CD4-positive, alpha-beta T cell treated with Interleukin-12 subunit alpha and Interleukin-12 subunit beta, for 1 hour (primary cell): Measurements from ENCODE around the gene ARIH2.
A peak's percentile ranks its signal among the peaks of the same experiment; 100 is the strongest.

ENCODE experiments used
- DNase-seq: peaks from one replicate; pipeline ENCODE4 v3.0.0-alpha.2; 2020

The ARIH2 gene

DNA sequence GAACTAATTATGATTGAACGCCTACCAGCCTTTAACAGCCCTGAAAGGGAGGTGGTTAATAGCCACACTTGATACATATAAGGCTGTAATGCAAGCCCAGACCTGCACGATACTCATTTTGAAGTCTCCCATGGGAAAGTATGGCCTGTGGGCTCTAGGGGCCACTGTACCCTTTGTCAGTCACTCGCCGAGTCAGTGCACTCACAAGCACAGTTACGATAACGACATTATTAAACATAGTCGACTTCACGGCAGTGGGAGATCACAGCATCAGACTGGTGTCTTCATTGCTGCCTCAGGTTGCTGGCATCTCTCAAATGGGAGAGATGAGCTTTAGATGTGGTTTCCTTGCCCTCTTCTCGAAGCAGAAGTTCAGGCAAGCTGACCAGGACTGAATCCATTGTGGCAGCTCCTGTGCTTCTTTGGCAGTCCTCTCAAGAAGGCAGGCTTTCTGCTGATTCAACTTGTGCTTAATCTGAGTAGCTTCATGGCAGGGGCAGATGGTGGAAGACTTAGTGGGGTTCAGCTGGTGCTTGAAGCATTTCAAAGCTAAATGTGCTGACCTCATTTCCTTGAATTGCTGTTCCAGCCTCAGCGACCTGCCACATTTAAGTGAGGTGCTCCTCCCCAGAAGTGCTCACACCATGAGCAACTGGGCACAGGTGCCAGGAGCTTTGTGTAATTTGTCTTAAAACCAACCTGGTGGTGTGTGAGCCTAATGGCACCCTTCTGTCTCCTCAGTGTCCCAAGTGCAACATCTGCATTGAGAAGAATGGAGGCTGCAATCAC lies 55.6 kb downstream of the ARIH2 start:
- no peak for DNase-seq

DNA sequence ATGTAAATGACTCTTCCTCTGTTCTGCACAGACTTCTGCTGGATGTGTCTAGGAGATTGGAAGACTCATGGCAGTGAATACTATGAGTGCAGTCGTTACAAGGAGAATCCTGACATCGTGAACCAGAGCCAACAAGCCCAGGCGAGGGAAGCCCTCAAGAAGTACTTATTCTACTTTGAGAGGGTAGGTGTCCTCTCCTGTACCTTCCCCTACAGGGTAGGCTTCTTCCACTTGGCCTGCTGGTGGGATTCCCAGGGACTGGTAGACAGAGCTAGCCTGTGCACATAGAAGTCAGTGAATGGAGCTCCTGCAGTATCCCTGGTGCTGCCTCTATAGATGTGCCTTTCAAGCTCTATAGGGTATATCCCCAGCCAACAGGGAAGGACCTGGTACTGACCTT lies 60.8 kb downstream of the ARIH2 start:
- no peak for DNase-seq

DNA sequence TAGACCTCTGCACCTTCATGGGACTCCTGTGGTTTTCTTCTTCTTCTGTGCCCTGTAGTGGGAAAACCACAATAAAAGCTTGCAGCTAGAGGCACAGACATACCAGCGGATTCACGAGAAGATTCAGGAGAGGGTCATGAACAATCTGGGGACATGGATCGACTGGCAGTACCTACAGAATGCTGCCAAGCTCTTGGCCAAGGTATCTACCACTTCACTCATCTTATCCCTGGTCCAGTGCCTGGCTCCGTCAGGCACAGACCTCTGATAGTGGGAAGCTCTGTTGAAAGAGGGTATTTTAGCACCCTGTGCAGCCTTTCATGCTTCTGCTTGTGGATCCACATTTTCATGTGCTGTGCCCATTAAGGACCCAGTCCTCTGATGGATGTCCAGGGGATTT lies 61.7 kb downstream of the ARIH2 start:
- no peak for DNase-seq

DNA sequence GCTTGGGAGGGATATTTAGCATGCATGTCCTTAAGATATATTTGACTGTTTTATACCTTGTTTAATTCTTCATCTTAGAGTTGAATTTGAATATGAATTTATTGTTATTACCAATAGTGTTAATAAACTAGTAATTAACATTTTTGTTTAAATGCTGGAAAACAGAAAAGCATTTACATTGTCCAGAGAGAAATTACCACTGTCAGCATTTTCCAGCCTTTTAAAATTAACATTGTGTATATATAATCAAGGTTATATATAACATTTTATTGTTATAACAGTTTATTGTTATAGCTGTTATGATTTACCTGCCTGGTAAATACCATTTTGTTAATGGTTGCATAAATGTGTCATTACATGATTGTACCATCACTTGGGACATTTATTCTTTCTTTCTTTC lies 63.4 kb downstream of the ARIH2 start:
- DNase-seq: no peak

DNA sequence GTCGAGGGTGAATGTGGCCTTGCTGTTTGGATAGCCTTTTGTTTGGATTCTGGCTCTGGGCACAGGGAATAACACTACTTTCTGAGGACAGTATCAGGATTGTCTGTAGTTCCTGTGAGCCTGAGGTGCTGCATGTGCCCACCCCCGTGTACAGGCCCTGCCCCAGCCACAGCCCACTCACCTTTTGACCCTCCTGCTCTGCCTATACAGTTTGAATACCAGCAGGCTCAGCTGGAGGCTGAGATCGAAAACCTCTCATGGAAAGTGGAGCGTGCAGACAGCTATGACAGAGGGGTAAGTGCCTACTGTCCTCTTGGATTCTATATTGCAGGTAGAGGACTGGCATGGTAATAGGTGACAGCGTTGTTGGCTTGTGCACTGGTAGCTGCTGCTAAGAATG lies 64.0 kb downstream of the ARIH2 start:
- no peak for DNase-seq

DNA sequence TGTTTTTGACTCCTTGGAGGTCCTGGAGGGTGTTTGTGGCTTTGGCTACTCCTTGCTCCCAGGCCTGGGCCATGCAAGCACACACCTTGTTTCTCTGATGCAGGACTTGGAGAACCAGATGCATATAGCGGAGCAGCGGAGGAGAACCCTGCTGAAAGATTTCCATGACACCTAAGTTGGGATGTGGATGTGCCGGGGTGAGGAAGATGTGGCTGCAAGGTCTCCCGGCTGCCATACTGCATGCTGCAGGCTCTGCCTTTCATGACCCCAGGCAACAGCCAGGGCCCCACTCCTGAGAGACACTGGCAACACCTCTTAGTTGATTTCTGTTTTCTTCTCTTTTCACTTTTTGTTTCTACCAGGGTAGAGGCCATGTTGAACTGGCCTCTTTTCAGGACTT lies 64.5 kb downstream of the ARIH2 start:
- no peak for DNase-seq

DNA sequence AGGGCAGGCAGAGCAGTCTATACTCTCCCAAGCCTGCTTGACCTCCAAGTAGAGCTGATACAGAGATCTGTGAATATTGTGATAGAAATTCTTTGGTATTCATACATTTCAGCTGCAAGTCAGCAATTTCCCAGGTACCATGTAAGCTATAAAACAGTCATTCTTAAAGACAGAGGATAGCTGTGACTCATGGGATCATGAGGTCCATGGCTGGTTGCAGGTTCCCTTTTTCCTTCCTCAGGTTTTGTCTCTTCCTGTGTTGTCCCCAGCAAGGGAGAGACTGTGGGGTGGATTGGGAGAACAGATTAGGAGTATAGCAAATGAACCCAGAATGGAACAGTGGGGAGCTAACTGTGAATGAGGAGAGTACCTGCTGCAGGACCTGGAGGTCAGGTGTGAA lies 66.0 kb downstream of the ARIH2 start:
- no peak for DNase-seq

DNA sequence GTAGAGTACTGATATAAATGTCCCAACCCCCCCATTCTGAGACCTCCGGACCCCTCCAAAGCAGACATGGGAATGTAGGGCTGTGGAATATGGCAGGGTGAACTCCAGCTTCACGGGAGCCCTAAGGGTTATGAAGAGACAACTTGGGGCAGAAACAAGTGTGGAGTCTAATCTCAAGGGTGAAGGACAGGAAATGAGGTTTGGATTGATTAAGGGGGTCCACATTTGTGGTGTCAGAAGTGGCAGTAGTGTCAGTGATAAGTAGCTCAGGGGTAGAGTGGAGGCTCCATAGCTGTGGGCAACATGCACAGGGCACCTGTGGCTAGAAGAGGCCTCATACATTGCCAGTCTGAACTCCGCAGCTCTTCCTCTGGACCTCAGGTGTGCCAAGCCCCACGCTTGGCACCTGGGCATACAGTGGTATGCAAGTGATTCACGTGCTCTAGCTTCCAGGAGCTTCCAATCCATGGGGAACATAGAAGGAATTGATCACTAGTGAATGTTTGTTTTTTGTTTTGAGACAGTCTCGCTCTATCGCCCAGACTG lies 67.3 kb downstream of the ARIH2 start:
- DNase-seq: no peak

DNA sequence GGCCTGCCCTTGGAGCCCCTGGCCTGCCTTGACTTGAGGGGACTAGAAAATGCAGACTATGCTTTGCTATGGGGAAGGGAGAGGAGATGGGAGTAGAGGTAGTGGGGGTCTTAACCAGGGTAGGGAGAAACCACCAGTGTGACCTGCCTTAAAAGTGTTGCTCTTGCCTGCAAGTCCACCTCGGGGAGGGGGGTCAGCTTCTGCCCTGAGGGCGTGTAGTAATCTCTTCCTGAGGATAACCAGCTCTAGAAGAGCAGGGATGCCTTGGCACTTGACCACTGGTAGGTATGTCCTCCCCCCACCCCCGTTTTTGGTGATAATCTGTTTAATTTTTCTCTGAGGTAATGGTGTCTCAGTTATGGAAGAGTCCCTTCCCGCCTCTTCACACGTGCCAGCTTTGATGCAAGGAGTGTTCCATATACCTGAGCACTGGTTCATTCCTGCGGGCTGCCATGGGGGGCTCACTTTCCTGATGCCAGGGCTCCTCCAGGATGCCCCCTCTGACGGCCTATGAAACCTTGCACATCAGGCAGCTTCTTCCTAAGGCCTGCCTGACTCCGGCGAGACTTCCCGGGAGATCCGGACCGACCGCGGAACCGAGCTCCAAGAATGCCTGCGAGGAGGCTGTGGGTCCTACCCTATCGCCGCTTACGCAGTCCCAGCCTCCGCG lies 70.6 kb downstream of the ARIH2 start:
- no peak for DNase-seq

DNA sequence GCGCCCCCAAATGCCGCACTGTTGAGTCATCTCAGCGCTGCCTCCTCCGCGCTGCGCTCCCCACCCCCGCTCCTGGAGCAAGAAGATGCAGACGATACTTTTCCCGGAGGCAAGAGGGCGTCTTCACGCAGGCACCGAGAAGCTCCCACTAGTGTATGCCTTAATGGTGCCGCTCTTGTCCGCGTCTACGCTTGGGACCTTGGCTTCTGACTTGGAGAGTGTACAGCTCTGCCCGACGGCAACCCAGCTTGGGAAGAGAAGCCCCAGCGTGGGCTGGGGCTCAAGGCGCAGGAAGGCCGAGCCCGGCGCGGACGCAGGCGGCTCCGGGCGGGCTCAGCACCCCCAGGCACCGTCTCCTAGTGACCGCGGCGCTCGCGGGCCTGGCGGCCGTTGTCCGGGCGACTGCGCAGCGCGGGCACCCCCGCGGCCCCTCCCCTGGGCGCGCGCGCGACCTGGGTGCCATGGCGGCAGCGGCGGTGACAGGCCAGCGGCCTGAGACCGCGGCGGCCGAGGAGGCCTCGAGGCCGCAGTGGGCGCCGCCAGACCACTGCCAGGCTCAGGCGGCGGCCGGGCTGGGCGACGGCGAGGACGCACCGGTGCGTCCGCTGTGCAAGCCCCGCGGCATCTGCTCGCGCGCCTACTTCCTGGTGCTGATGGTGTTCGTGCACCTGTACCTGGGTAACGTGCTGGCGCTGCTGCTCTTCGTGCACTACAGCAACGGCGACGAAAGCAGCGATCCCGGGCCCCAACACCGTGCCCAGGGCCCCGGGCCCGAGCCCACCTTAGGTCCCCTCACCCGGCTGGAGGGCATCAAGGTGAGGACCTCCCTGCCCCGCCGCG lies 71.4 kb downstream of the ARIH2 start, which contains the start of gene P4HTM:
Gene P4HTM (plus strand): TSS at position 446 of the 840 bp plus-strand sequence. CDS start 16 bp downstream, at position 462.
- DNase-seq: peak; percentile 73

DNA sequence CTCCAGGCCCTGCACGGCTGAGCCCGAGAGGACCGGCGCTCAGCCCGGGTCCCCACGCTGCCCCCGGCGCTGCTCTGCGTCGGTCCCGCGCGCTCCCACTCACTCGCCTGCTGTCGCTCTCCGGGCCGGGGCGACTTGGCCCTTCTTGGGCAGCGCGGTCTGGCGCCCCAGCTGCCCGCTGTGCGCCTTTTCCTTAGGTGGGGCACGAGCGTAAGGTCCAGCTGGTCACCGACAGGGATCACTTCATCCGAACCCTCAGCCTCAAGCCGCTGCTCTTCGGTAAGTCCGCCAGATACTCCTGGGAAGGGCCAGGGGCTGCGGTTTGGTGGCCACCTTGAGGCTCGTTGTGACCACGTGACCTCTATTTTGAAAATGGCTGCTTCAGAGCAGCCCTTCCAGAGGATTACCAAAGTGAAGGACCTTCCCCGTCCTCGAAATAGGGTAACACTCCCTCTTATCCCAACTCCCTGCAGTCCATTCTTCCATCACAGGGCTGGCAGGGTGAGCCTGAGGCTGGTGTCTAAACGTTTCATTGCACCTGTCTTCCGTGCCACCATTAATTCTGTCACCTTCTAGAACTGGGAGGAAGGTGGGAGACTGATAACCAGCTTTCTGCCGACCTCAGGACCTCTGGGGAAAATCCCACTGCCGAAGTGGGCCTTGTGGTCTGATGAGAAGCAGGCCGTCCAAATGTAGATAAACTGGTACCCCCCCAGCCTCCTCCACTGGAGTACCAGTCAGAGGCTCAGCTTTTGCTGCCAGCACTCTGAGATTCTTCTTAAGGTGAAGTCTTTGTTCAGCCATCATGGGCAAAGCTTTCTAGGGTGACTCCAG lies 72.2 kb downstream of the ARIH2 start:
- DNase-seq: peak; percentile 49

DNA sequence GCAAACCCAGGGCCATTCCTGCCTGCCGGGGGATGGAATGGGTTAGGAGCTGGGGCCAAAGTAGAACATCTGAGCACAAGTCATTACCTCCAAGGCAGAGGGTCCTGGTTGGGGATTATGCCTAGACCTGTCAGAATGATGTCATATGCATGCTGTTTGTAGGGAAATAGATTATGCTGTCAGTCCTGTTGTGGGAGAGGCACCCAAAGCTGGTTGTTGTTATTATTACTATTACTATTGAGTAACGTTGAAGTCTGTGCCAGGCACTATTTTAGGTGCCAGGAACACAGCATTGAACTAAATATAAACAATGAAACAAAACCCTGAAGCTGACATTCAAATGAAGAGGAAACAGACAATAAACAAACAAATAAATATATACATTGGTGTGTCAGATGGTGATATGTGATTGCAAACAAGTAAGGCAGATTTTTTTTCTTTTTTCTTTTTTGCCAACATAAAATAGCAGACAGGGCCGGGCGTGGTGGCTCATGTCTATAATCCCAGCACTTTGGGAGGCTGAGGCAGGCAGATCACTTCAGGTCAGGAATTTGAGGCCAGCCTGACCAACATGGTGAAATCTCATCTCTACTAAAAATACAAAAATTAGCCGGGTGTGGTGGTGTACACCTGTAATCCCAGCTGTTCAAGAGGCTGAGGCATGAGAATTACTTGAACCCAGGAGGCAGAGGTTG lies 73.4 kb downstream of the ARIH2 start:
- DNase-seq: no peak

DNA sequence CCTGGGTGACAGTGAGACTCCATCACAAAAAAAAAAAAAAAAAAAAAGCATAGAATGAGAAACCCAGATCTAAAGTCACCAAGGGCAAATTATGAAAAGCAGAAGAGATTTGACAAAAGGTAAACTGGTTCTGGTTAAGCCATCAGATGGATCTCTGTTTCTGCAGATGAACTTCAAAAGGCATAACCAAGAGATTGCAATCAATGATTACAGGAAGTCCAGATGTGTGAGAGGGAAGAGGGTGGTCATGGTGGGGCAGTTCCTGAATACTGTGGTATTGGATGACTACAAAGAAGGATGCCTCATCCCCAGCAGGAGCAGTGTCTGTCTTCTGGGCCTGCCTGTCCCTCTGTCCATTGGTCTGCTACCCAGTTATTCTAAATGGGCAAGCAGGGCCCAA lies 75.2 kb downstream of the ARIH2 start:
- no peak for DNase-seq

DNA sequence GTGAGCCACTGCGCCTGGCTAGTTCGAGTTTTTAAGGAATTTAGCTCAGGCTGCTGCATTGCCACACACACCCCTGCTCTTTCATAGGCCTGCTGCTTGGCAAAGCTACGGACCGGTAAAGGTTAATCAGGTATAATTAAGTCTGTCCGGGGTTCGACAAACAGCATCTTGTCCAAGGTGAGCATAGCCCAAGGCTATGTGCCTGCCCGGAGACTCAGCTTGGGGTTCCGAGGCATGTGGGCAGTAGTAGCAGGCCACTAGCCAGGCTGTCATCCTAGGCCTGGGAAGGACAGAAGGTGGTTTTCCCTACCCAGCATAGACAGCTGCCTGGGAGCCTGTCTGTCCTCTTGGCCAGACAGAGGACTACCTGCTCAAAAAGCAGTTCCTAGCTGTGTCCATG lies 78.0 kb downstream of the ARIH2 start:
- no peak for DNase-seq

DNA sequence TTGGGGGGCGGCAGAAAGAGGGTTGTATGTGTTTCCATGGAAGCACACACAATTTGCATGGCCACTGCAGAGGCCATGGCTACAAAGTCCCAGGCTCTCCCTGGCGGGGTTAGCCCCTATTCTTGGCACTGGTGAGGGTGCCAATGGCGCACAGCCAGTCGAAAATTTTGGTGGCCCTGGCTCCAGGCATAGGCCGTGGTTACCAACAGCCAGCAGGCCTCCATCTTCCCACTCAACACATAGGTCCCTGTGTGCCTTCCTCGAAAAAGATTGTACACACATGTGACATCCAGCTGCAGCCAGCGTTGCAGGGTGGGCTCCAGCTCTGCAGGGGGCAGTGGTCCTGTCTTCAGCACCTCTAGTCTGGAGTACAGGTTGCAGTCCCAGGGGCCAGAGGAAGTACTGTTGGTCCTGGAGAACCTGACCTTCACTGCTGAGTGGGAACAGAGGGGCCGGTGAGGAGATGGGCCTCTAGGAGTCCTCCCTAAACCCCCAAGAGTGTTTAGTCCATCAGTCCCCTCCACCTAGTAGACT lies 78.5 kb downstream of the ARIH2 start:
- no peak for DNase-seq

DNA sequence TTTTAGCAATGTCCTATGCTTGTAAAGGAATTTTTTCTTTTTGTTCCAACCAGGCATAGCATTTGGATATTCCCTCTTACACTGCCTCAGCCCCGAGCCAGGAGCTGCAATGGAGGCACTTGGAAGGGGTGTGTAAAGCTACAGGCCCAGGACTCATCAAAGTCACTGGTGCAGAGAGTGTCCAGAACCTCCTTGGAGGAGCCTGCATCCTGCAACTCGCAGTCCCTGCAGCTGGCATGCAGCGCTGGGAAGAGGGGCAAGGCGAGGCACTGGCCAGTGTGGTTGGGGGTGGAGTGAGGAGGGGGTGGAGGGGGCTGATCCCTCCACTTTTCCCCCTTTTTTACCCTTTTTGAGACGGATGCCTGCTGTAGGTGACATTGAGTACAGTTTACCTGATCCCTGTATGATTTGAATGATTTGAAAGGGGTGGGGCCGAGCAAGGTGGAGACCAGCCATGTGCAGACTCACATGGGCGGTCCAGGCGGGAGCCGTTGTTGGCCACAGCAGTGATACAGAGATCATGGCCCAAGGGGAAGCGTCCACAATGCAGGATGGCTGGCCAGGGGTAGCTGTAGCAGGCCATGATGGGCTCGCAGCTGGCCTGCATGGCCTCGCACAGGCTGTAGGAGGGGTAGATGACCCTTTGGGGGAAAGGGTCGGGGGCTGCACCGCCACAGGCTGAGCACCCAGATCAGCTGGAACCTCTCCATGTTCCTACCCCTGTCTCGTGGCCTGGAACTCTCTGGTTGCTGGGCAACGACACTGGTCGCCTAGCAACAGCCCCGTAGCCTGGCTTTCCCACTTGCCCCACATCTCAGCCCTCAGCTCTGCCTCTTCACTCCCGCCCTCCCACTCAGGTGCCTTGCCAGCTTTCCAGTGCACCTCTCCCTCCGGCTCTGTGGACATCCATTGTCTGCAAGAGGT lies 79.3 kb downstream of the ARIH2 start:
- no peak for DNase-seq

DNA sequence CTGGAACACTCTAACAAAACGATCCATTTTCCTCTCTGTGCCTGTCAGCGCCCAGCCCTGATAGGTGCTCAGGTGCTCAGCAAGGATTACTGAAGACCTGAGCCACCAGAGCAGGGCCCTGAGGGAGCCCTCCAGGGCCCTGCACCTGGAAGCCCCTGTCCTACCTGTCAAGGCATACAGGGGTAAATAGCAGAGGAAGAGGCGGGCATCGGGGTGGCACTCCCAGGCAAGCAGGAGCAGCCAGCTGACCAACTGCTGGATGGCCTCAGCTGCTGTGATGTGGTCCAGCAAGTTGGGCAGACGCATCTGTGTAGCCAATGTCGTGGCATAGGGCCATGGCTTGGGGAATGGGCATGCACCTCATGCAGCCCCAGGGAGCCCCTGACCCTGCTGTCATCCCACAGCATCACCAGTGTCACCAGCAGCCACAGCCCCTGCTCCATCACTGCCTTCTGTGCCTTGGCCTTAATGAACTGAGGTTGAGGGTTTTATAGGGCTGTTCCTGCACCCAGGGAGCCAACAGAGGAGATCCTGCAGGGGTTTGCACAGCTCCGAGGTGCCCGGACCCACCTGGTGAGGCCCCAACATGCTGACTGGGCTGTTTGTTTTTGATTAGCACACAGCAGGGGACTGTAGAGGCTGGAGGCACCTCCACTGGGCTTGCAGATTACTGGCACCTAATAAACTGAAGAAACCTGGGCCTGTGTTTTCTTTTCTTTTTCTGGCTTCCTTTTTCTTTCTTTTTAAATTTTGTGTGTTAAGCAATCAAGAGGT lies 80.6 kb downstream of the ARIH2 start:
- no peak for DNase-seq

DNA sequence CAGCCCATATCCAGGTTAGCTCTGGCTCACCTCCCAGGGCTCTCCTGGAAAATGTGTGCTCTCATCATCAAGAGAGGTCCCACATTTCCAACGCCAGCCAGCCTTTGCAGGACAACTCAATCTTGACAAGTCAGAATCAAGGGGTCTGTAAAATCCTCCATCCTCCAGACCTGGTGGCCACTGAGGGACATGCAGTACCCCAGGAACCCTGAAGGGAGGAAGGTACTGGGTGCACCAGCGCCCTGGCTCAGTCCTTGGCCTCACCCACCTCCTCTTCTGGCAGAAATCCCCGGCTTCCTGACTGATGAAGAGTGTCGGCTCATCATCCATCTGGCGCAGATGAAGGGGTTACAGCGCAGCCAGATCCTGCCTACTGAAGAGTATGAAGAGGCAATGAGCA lies 82.5 kb downstream of the ARIH2 start:
- no peak for DNase-seq
